Measurements from ENCODE around the gene MRPL19.
A peak's percentile ranks its signal among the peaks of the same experiment; 100 is the strongest.
"Not testable (repeated sequence)": the region's sequence is repeated elsewhere in the genome, so short reads cannot be mapped to it uniquely, and the experiment has no call there.

Gene MRPL19

DNA sequence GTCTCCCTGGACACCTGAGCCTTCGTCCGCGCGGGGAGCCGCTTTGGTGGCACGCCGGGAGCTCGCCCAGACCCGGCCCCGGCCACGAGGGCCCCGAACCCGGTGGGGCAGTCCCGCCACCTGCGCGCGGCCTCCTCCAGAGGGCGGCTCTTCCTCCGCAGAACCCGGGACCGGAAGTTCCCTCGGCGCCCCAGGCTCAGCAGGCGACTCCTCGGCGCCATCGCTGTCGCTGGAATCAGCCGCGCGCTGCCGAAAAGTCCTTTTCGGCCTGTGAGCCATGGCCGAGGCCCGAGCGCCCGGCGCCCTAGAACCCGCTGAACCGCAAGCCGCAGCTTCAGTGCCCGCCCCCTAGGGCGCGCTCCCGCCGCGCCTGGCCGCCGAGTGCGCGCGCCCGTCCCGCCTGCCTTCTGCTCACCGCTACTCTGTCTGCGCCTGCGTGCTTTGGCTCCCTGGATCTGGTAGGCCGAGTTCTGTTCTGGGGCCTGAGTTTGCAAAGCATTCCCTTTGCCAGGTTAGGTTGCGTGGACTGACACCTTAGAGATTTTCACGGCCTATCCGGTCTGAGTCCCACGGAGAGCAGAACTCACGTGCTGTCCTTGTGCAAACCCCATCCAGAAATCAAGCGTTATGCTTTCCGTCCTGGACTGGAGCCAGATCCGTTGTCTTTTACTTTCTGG is 64.1 kb downstream of the MRPL19 start, which contains the start of gene GCFC2:
GCFC2 (minus strand) TSS at position 339 of the 677 bp plus-strand sequence; CDS start at position 279, 60 bp downstream.
- no peaks in the 10 kb centered on the region for H3K9me3 ChIP-seq
- H3K4me1 ChIP-seq (ENCODE audit: control insufficient read depth in 1 of 2, insufficient read depth in 1 of 2, low read depth in 1 of 2, low read length in 1 of 2): peaks cover 10 to 13% of the 10 kb centered on the region in 2 experiments
- no peaks in the 10 kb centered on the region for H3K36me3 ChIP-seq
- peak within 1 kb of the TSS; percentile 74 for H3K27ac ChIP-seq
- TF ChIP-seq, protein P1, sequence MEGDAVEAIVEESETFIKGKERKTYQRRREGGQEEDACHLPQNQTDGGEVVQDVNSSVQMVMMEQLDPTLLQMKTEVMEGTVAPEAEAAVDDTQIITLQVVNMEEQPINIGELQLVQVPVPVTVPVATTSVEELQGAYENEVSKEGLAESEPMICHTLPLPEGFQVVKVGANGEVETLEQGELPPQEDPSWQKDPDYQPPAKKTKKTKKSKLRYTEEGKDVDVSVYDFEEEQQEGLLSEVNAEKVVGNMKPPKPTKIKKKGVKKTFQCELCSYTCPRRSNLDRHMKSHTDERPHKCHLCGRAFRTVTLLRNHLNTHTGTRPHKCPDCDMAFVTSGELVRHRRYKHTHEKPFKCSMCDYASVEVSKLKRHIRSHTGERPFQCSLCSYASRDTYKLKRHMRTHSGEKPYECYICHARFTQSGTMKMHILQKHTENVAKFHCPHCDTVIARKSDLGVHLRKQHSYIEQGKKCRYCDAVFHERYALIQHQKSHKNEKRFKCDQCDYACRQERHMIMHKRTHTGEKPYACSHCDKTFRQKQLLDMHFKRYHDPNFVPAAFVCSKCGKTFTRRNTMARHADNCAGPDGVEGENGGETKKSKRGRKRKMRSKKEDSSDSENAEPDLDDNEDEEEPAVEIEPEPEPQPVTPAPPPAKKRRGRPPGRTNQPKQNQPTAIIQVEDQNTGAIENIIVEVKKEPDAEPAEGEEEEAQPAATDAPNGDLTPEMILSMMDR (IDR thresholded peaks at IDR 0.05): no peak
- H3K27me3 ChIP-seq: peaks cover 14% of the 10 kb centered on the region
- H3K4me3 ChIP-seq (ENCODE audit: low read depth in 1 of 2, low read length in 1 of 2): peak within 1 kb of the TSS; percentile 60 to 74

DNA sequence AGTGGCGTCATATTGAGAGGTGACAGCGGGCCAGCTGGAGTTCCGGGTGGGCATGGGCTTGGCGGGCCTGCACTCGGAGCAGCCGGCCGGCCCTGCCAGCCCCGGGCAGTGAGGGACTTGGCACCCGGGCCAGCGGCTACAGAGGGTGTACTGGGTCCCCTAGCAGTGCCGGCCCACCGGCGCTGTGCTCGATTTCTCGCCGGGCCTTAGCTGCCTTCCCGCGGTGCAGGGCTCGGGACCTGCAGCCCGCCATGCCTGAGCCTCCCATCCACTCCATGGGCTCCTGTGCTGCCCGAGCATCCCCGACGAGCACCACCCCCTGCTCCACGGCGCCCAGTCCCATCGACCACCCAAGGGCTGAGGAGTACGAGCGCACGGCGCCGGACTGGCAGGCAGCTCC is 65.0 kb downstream of the MRPL19 start:
- not testable (repeated sequence) for H3K9me3 ChIP-seq; H3K27ac ChIP-seq; H3K36me3 ChIP-seq; H3K4me3 ChIP-seq (ENCODE audit: low read depth in 1 of 2, low read length in 1 of 2)
- Histone ChIP-seq H3K4me1 (ENCODE audit: control insufficient read depth in 1 of 2, insufficient read depth in 1 of 2, low read depth in 1 of 2, low read length in 1 of 2) (peaks cover 10 to 13% of the 10 kb centered on the region in 2 experiments), H3K27me3 (peaks cover 22% of the 10 kb centered on the region)

DNA sequence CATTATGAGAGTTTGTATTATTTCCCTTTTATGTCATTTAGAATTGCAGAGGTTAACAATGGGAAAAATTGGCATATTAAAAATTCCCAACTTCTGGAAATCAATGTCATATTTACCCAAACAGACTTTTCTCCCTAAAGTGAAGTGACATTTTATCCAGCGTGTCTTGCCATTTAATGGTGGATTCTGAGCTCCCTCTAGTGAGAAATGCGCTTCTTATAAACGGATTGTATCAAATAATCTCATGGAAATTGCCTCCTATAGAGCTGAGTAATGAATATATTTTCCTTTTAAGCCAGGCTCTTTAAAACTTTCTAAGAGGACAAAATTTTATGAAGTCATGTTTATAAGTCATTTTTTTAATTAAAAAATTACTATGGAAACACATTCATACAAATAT is 69.8 kb downstream of the MRPL19 start:
- Histone ChIP-seq H3K4me3 (ENCODE audit: low read depth in 1 of 2, low read length in 1 of 2) (no peak overlapping the region), H3K27ac (no peak overlapping the region), H3K4me1 (ENCODE audit: control insufficient read depth in 1 of 2, insufficient read depth in 1 of 2, low read depth in 1 of 2, low read length in 1 of 2) (no peaks in the 10 kb centered on the region), H3K36me3 (no peaks in the 10 kb centered on the region), H3K9me3 (no peaks in the 10 kb centered on the region), H3K27me3 (peaks cover 42% of the 10 kb centered on the region)
- TF ChIP-seq, protein P1 (IDR thresholded peaks at IDR 0.05): no peak

DNA sequence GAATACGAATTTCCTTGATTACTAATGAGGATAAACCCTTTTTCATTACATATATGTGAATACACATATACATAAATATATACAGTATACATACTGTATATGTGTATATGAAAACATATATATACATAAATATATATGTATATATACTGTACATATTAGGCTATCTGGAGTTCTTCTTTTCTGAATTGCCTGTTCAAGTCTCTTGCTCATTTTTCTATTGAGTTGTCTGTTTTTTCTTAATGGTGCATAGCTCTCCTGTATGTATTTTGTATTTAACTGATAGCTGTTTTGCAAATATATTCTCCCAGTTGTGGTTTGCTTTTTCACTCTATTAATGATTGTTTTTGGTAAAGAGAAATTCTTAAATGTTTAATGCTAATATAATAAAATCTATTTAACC is 73.0 kb downstream of the MRPL19 start:
- H3K27me3 ChIP-seq: peaks cover 52% of the 10 kb centered on the region
- TF ChIP-seq, protein P1 (IDR thresholded peaks at IDR 0.05): no peak
- H3K4me3 ChIP-seq (ENCODE audit: low read depth in 1 of 2, low read length in 1 of 2): no peak overlapping the region
- no peaks in the 10 kb centered on the region for H3K9me3 ChIP-seq
- no peaks in the 10 kb centered on the region for H3K4me1 ChIP-seq (ENCODE audit: control insufficient read depth in 1 of 2, insufficient read depth in 1 of 2, low read depth in 1 of 2, low read length in 1 of 2)
- no peaks in the 10 kb centered on the region for H3K36me3 ChIP-seq
- no peak overlapping the region for H3K27ac ChIP-seq

DNA sequence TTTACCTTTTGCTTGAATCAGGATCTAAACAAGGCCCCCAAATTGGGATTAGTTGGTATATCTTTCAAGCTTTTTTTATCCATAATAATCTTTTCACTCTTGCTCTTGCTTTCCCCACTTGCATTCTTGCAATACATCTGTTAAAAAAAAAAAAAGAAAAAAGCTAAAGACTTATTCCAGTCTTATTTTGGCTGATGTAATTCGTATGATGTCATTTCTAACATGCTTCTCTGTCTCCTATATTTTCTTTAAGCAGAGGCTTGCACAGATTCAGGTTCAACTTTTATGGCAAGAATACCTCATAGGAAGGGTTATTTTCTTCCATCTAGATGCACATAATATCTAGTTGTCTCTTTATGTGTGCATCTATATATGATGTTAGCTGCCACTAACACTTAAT is 73.9 kb downstream of the MRPL19 start:
- H3K9me3 ChIP-seq: no peaks in the 10 kb centered on the region
- peaks cover 47% of the 10 kb centered on the region for H3K27me3 ChIP-seq
- no peak overlapping the region for H3K4me3 ChIP-seq (ENCODE audit: low read depth in 1 of 2, low read length in 1 of 2)
- H3K4me1 ChIP-seq (ENCODE audit: control insufficient read depth in 1 of 2, insufficient read depth in 1 of 2, low read depth in 1 of 2, low read length in 1 of 2): no peaks in the 10 kb centered on the region
- TF ChIP-seq, protein P1 (IDR thresholded peaks at IDR 0.05): no peak
- no peak overlapping the region for H3K27ac ChIP-seq
- no peaks in the 10 kb centered on the region for H3K36me3 ChIP-seq

DNA sequence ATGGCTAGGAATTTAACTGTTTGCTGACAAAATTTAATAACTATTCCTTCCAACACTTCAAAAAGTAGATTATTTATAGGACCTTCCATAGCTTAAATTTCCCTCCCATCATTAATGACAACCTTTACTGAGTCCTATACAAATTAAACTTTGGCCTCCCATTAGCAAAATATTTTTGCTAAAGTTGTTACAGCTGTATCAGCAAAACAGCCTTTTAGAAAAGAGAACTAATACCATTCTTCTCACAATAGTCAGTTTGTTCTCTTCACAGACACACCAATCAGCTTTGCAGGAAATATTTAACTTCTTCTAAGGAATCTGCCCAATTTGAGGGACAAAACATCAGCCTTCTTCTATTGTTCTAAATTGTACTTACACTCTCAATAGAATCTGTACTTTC is 76.1 kb downstream of the MRPL19 start:
- H3K4me3 ChIP-seq (ENCODE audit: low read depth in 1 of 2, low read length in 1 of 2): no peak overlapping the region
- no peaks in the 10 kb centered on the region for H3K9me3 ChIP-seq
- H3K27me3 ChIP-seq: peaks cover 51% of the 10 kb centered on the region
- TF ChIP-seq, protein P1 (IDR thresholded peaks at IDR 0.05): no peak
- no peaks in the 10 kb centered on the region for H3K36me3 ChIP-seq
- no peaks in the 10 kb centered on the region for H3K4me1 ChIP-seq (ENCODE audit: control insufficient read depth in 1 of 2, insufficient read depth in 1 of 2, low read depth in 1 of 2, low read length in 1 of 2)
- H3K27ac ChIP-seq: no peak overlapping the region

Data from neutrophil (primary cell).